Ovary (tissue), 3 donors: ENCODE measurements around the gene MEF2C.

ENCODE experiments used
- CTCF ChIP-seq, 3 donors: fragments of 450-650 bp in 2 of 3; fragments of 200-600 bp in 1 of 3; IDR thresholded peaks; one replicate each; pipeline versions ENCODE4 v1.5.1 to v1.8.0; 2016 to 2022; ENCODE audit warnings: antibody characterized with exemption in 3 of 3, mild to moderate bottlenecking in 1 of 3
- POLR2A ChIP-seq: fragments of 450-650 bp; IDR thresholded peaks from one replicate; pipeline ENCODE4 v1.6.1; 2017; ENCODE audit warnings: antibody characterized with exemption, mild to moderate bottlenecking, moderate library complexity
- donor health status: DM: no; HTN: no; CAD: no.

GRCh38 chr5:88880201-88880600, 2.8 kb downstream of the MEF2C start:
- TF ChIP-seq CTCF (IDR thresholded peaks at IDR 0.05): no peak
- TF ChIP-seq POLR2A: no peak
